CD4-positive, alpha-beta T cell treated with Interleukin-6 for 4 hours (primary cell): ENCODE measurements around the gene HDAC10.

Experiments used
- DNase-seq: peaks from one replicate; pipeline ENCODE4 v3.0.0-alpha.2; 2020; ENCODE audit warnings: mixed read lengths

HDAC10 gene

DNA sequence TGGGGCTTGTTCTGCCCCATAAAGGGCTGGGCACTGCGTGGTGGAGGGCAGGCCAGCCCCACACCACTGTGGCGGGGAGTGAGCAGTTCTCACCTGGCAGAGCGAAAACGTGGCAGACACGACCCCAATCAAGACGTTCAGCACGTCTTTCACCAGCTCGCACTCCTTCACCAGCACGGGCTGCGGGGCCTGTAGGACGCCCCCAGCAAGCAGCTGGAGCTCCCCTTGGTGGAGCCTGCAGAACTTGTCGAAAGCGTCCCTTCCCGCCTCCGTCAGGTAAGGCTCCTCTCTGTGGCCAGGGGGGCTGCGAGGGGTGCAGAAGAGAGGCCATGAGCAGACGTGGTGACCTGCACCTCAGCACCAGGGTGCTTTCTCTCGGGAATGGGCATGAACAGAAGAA, 17.8 kb downstream of the HDAC10 start:
- DNase-seq, result no peak

- no peak for DNase-seq
These were observed 18.4 kb downstream of the HDAC10 start for GRCh38 chr22:50232481-50233151.

GRCh38 chr22:50229370-50229769, 21.7 kb downstream of the HDAC10 start:
- DNase-seq, result no peak

- DNase-seq, result no peak
These were observed 22.7 kb downstream of the HDAC10 start for GRCh38 chr22:50228366-50228765.

DNA sequence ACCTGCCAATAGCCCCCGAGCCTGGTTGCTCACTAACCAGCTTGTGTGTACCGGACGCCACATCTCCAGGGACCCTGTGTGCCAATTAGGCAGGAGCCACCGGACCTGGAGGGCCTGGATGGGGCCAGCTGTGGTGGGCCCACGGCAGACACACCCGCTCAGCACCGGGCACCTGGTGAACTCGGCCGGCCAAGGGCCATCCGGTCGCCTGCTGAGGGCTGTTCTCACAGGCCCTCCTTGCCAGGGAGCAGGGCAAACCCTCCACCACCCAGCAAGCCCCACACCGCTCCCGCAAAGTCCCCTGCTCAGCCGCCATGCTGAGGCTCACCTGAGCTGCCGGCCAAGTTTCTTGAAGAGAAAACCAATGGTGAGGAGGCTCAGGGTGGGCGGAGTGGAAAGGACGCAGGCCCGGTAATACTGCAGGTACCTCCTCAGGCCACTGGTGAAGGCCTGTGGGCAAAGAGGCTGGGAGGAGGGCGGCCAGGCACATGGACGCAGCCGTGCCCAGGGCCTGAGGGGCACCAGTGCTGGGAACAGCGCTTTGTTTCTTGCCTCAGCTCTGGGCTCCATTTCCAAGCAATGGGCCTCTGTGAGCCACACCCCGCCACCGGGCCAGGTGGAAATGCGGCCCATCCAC, 23.4 kb downstream of the HDAC10 start:
- DNase-seq, result no peak

- no peak for DNase-seq
These were observed 24.2 kb downstream of the HDAC10 start for GRCh38 chr22:50226875-50227165.

GRCh38 chr22:50226063-50226874, 24.8 kb downstream of the HDAC10 start:
- DNase-seq, result no peak

- no peak for DNase-seq
These were observed 25.7 kb downstream of the HDAC10 start for GRCh38 chr22:50225200-50225969.

GRCh38 chr22:50224071-50224470, 27.0 kb downstream of the HDAC10 start:
- no peak for DNase-seq

DNA sequence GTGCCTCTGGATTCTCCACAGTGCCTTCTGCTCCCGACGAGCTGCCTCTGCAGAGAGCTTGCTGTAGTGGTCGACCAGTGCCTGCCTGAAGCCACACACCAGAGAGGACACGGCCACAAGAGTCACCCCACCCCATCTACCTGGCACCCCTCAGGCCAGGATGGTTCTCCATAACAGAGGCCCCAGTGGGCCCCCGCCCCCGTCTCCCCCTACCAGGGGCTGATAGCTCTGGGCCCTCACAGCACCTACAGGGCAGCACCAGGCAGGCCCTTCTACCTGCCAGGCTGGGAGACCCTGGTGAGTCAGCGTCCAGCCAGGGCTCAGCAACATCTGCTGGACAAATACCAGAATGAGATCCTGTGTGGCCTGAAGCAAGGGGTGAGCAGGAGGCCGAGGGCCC, 28.6 kb downstream of the HDAC10 start:
- DNase-seq, result no peak

- no peak for DNase-seq
These were observed 29.4 kb downstream of the HDAC10 start for GRCh38 chr22:50221410-50222300.

DNA sequence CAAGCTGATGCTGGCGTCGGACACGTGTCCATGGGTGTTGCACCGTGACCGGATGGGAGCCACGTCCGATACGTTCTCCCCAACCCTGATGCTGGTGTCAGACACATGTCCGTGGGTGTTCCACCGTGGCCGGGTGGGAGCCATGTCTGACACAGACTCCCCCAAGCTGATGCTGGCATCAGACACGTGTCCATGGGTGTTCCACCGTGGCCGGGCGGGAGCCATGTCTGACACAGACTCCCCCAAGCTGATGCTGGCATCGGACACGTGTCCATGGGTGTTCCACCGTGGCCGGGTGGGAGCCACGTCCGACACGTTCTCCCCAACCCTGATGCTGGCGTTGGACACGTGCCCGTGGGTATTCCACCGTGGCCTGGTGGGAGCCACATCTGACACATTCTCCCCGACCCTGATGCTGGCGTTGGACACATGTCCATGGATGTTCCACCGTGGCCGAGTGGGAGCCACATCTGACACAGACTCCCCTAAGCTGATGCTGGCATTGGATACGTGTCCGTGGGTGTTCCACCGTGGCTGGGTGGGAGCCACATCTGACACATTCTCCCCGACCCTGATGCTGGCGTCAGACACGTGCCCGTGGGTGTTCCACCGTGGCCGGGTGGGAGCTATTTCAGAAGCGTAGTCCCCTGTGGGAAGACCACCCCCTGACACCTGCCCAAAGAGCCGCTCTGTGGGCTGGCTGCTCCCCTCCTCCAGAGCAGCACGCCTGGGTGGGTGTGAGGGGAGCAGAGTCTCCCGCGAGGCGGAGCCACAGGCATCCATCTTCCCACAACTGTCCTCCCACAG, 30.3 kb downstream of the HDAC10 start:
- DNase-seq, result no peak

DNA sequence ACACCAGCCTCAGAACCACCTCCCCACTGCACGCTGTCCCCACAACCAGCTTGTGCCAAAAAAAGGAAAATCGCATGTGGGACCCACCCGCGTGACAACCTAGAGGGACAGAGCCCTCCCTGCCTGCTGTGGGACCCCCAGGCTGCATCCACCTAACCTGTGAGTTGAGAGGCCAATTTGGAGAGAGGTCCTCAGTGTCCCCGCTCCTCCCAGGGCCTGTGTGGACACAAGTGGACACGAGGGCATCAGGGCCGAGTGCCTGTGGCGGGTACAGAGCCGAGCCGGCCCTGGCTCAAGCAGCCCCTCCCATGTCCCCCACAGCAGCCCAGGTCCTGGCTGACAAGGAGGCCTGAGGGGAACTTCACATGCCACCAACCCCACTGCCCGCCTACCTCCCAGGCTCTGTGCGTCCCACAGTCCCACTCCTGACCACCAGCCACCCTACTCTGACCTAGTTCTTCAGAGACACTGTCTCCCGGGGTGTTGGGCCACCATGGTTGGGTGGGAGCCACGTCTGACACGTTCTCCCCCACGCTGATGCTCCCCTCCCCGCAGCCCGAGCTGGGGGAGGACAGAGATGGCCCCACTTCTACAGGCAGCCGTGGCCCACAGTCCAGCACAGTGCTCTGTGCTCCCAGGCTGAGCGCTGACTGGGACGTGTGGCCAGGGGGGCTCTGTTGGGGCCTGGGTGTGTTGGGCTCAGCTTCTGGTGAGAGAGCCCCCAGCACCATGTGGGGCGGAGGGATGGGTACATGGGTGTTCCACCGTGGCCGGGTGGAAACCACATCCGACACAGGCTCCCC, 31.1 kb downstream of the HDAC10 start:
- DNase-seq, result no peak

GRCh38 chr22:50218996-50219727, 31.9 kb downstream of the HDAC10 start:
- no peak for DNase-seq

DNA sequence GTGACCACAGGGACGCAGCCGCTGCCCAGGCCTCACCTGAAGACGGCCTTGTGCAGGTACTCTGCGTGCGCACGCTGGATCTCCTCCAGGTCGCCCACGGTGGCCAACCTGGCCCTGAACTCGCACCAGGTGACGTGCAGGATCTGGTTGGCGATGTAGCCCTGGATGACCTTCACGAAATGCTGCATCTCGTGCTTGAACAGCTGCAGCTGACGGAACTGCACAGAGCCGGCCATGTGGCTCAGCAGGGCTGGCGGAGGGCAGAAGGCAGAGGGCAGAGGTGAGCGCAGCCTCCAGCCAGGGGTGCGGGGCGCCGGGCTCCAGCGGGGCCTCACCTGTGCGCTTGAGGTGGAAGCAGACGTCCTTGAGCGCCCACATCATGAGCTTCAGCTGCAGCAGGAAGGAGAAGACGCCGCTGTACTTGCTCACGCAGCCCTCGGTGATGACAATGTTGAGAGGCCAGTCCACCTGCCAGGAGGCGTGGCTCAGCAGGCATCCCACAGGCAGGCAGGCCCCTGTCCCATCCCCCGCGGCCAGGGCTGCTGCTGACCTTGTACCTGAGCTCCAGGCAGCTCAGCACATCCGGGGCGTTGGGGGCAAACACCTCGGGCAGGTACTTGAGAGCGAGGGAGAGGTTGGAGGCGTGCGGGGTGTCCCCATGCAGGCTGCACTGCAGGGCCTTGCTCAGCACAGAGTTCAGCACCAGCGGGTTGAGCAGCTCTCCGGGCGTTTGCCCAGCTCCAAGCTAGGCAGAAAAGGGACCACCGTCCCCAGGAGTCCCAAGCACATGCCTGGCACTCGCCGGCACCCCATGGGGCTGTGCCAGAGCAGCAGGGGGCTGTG, 32.7 kb downstream of the HDAC10 start:
- no peak for DNase-seq

- no peak for DNase-seq
These were observed 33.4 kb downstream of the HDAC10 start for GRCh38 chr22:50217543-50218152.

- no peak for DNase-seq
These were observed 34.2 kb downstream of the HDAC10 start for GRCh38 chr22:50216684-50217520.
